GM19452 (cell line): Measurements from ENCODE around the gene AREL1.

Experiments
- ATAC-seq: cut with Tn5 transposase; IDR thresholded peaks from one replicate; pipeline ENCODE4 v1.9.1; 2021; ENCODE audit not compliant: unreplicated experiment

Gene AREL1

GRCh38 chr14:74661726-74662450 lies 51.0 kb downstream of the AREL1 start:
- ATAC-seq, result no peak

- ATAC-seq, result no peak
Observed at GRCh38 chr14:74660863-74661262, 52.0 kb downstream of the AREL1 start.

- ATAC-seq, result no peak
Observed at GRCh38 chr14:74660167-74660566, 52.7 kb downstream of the AREL1 start.

GRCh38 chr14:74658535-74659131 lies 54.2 kb downstream of the AREL1 start:
- no peak for ATAC-seq

- no peak for ATAC-seq
Observed at GRCh38 chr14:74656964-74657363, 55.9 kb downstream of the AREL1 start.

- ATAC-seq, result no peak
Observed at GRCh38 chr14:74655599-74656395, 57.1 kb downstream of the AREL1 start.

- ATAC-seq, result no peak
Observed at GRCh38 chr14:74654931-74655330, 57.9 kb downstream of the AREL1 start.

GRCh38 chr14:74653386-74654138 lies 59.3 kb downstream of the AREL1 start:
- ATAC-seq, result no peak

- ATAC-seq, result no peak
Observed at GRCh38 chr14:74652541-74652940, 60.3 kb downstream of the AREL1 start.

- no peak for ATAC-seq
Observed at GRCh38 chr14:74650927-74651686, 61.8 kb downstream of the AREL1 start.

GRCh38 chr14:74649673-74650072 lies 63.2 kb downstream of the AREL1 start:
- ATAC-seq, result no peak

- ATAC-seq, result no peak
Observed at GRCh38 chr14:74649167-74649566, 63.7 kb downstream of the AREL1 start.

GRCh38 chr14:74648601-74649000 lies 64.3 kb downstream of the AREL1 start:
- ATAC-seq, result no peak

- ATAC-seq, result no peak
Observed at GRCh38 chr14:74647678-74648461, 65.0 kb downstream of the AREL1 start.

GRCh38 chr14:74647061-74647677 lies 65.7 kb downstream of the AREL1 start:
- ATAC-seq, result no peak

GRCh38 chr14:74645756-74646470 lies 67.0 kb downstream of the AREL1 start:
- no peak for ATAC-seq

- no peak for ATAC-seq
Observed at GRCh38 chr14:74645244-74645643, 67.6 kb downstream of the AREL1 start.

GRCh38 chr14:74641601-74642391 lies 71.1 kb downstream of the AREL1 start:
- ATAC-seq, result no peak
